Small intestine (tissue), 16 donors: Measurements from ENCODE around the gene CHP1. TPM values are rescaled to one million over a fixed set of nuclear protein-coding genes. Genes with fewer than 3 reads are reported as not detected.

Experiments
- DNase-seq, 2 donors: peaks; one replicate each; pipeline versions ENCODE4 v3.0.0 to v3.0.0-alpha.2; 2013
- FAIRE-seq: peaks from 2 replicates; lab custom pipeline; 2012; peaks lifted over from hg19 to GRCh38; lab: Jason Lieb, UNC
- H3K27ac ChIP-seq, 3 donors: one replicate each; pipeline ENCODE4 v1.5.1; 2013; ENCODE audit warnings: low read length in 2 of 3, mild to moderate bottlenecking in 2 of 3, control low read depth in 1 of 3, inconsistent platforms in 1 of 3, low read depth in 1 of 3, moderate library complexity in 1 of 3
- H3K27me3 ChIP-seq, 3 donors: one replicate each; pipeline ENCODE4 v1.6.1; 2013; ENCODE audit warnings: low read length in 3 of 3, inconsistent platforms in 1 of 3; ENCODE audit not compliant: control insufficient read depth in 3 of 3, insufficient read depth in 3 of 3
- H3K36me3 ChIP-seq, 3 donors: one replicate each; pipeline ENCODE4 v1.6.1; 2013; ENCODE audit warnings: low read length in 3 of 3, inconsistent platforms in 1 of 3, low read depth in 1 of 3, mild to moderate bottlenecking in 1 of 3, moderate library complexity in 1 of 3; ENCODE audit not compliant: control insufficient read depth in 3 of 3, insufficient read depth in 2 of 3
- H3K4me1 ChIP-seq, 3 donors: one replicate each; pipeline ENCODE4 v1.6.1; 2013; ENCODE audit warnings: low read length in 2 of 3, inconsistent platforms in 1 of 3, low read depth in 1 of 3, mild to moderate bottlenecking in 1 of 3, moderate library complexity in 1 of 3; ENCODE audit not compliant: control insufficient read depth in 3 of 3, insufficient read depth in 2 of 3
- H3K4me3 ChIP-seq, 3 donors: one replicate each; pipeline ENCODE4 v1.5.1; 2013; ENCODE audit warnings: low read length in 3 of 3, control low read depth in 1 of 3, inconsistent platforms in 1 of 3, low read depth in 1 of 3, mild to moderate bottlenecking in 1 of 3, moderate library complexity in 1 of 3
- H3K9me3 ChIP-seq, 2 donors: one replicate each; pipeline ENCODE4 v1.6.1; 2013; ENCODE audit warnings: low read depth in 1 of 2, low read length in 1 of 2; ENCODE audit not compliant: control insufficient read depth in 2 of 2, insufficient read depth in 1 of 2
- WGBS, 3 donors: extraction: QIAGEN DNeasy Blood & Tissue Kit; methylation state at CpG; one replicate each; pipeline ENCODE4 v1.1.7; 2013; 5-methylcytosine and 5-hydroxymethylcytosine counted together
- long read RNA-seq, 10 donors: transcript quantifications; one replicate each; lab custom pipeline, GENCODE V29; 2026
- polyA plus RNA-seq, 4 donors: library from polyadenylated mRNA; stranded (reverse) in 3 of 4; unstranded in 1 of 4; fragments of 200-250 nt in 3 of 4; fragments of 120-200 nt in 1 of 4; gene quantifications; one replicate each; pipeline versions ENCODE4 v1.2.1 to v1.2.3, GENCODE V29; 2013
- donor health status: healthy with polysubstance abuse.
- donor health status: control.
- donor health status: control.
- donor health status: Bipolar disorder and iron deficiency.
- donor health status: healthy.

Gene CHP1
- polyA plus RNA-seq: 100 to 1,000 TPM in 3 of 4 donors, 10 to 100 TPM in 1; 67.4 to 147 (median 109) TPM
- long read RNA-seq, donor 1: 0 reads
- long read RNA-seq, donor 2, partial matches to known transcripts: 0 of 4 reads
- long read RNA-seq, donor 2, other reads (novel, unspliced or antisense): 0 of 4 reads
- long read RNA-seq, donor 3, transcript CHP1-201 (7 exons, 3,329 nt): major isoform, 5 of 5 reads
- long read RNA-seq, donor 3, partial matches to known transcripts: 0 of 5 reads
- long read RNA-seq, donor 3, other reads (novel, unspliced or antisense): 0 of 5 reads
- long read RNA-seq, donor 4: 0 reads
- long read RNA-seq, donor 5, partial matches to known transcripts: 0 of 4 reads
- long read RNA-seq, donor 5, other reads (novel, unspliced or antisense): 0 of 4 reads
- long read RNA-seq, donor 6, transcript CHP1-201 (7 exons, 3,329 nt): major isoform, 15 of 15 reads
- long read RNA-seq, donor 6, partial matches to known transcripts: 0 of 15 reads
- long read RNA-seq, donor 6, other reads (novel, unspliced or antisense): 0 of 15 reads
- long read RNA-seq, donor 7, transcript CHP1-201 (7 exons, 3,329 nt): major isoform, 19 of 105 reads
- long read RNA-seq, donor 7, partial matches to known transcripts: 86 of 105 reads
- long read RNA-seq, donor 7, other reads (novel, unspliced or antisense): 0 of 105 reads
- long read RNA-seq, donor 8, partial matches to known transcripts: 0 of 1 reads
- long read RNA-seq, donor 8, other reads (novel, unspliced or antisense): 0 of 1 reads
- long read RNA-seq, donor 9, partial matches to known transcripts: 0 of 2 reads
- long read RNA-seq, donor 9, other reads (novel, unspliced or antisense): 0 of 2 reads
- long read RNA-seq, donor 10, transcript CHP1-201 (7 exons, 3,329 nt): major isoform, 23 of 23 reads
- long read RNA-seq, donor 10, partial matches to known transcripts: 0 of 23 reads
- long read RNA-seq, donor 10, other reads (novel, unspliced or antisense): 0 of 23 reads

GRCh38 chr15:41230650-41231421 is at the start of gene CHP1, which contains the start of gene EXD1:
TSS of gene CHP1 (plus strand) at chr15:41231268. CDS start at chr15:41231383, 115 bp downstream.
TSS of gene EXD1 (minus strand) at chr15:41230757. CDS start at chr15:41226575, 4,182 bp downstream.
- DNase-seq (peak; percentile 98 to 99), FAIRE-seq (no peak)
- H3K27ac ChIP-seq: peak within 1 kb of the TSS; percentile 83 to 94 (median 89)
- peaks cover 0 to 7% (median 3%) of the 10 kb centered on the region in 3 donors for H3K4me1 ChIP-seq
- H3K4me3 ChIP-seq: peak within 1 kb of the TSS; percentile 65 to 75 (median 73)
- WGBS, 3 donors: 0 to 1% (median 1%) methylated on average over 64 to 72 of the region's 72 CpGs
- no peaks in the 10 kb centered on the region for H3K27me3 ChIP-seq
- peaks cover 0 to 3% (median 2%) of the 10 kb centered on the region in 3 donors for H3K36me3 ChIP-seq
- no peaks in the 10 kb centered on the region for H3K9me3 ChIP-seq

DNA sequence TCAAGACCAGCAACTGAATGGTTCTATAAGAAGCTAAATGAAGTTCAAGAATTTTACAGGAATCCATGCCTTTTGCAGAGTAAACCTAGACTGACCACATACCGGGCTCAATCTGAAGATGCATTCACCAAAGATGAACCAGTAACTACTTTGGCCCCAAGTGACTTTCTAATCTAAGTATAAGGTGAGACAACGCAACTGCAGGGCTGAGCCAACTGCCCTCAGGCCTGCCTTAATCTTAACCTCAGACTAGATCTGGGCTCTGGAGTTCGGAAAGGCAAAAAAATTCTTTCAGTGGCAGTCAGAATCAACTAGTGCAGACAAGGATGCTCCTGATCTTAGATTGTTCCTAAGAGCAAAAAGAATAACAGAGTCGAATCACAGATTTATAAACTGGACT is 48.8 kb upstream of the CHP1 start:
- no peak for DNase-seq
- Histone ChIP-seq H3K27ac (no peak overlapping the region), H3K9me3 (no peaks in the 10 kb centered on the region), H3K36me3 (no peaks in the 10 kb centered on the region), H3K4me1 (no peaks in the 10 kb centered on the region), H3K27me3 (no peaks in the 10 kb centered on the region), H3K4me3 (no peak overlapping the region)
- 43 to 60% (median 53%) methylated on average over 4 of the region's 4 CpGs for WGBS, 3 donors
- FAIRE-seq: no peak

GRCh38 chr15:41183581-41183980 is 47.5 kb upstream of the CHP1 start:
- WGBS, 3 donors: 68 to 85% (median 76%) methylated on average over 2 of the region's 2 CpGs
- DNase-seq (no peak), FAIRE-seq (no peak)
- H3K27me3 ChIP-seq: no peaks in the 10 kb centered on the region
- H3K36me3 ChIP-seq: no peaks in the 10 kb centered on the region
- no peak overlapping the region for H3K4me3 ChIP-seq
- H3K27ac ChIP-seq: no peak overlapping the region
- H3K4me1 ChIP-seq: no peaks in the 10 kb centered on the region
- H3K9me3 ChIP-seq: no peaks in the 10 kb centered on the region

DNA sequence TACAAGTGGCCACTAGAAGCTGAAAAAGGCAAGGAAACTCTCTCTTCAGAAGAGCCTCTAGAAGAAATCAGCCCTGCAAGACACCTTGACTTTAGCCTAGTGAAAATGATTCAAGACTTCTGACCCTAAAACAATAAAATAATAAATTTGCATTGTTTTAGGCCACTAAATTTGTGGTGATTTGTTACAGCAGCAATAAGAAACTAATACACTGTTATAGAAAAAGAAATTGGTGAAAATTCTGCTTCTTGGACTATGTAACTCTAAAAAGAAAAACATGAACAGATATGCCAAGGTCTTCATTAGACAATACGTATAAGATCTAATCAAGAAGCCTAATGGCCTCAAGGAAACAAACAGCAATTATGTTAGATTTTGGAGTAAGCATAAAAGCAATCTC is 36.6 kb upstream of the CHP1 start:
- Histone ChIP-seq H3K27ac (no peak overlapping the region), H3K27me3 (no peaks in the 10 kb centered on the region), H3K9me3 (peaks cover 0 to 2% of the 10 kb centered on the region in 2 donors), H3K36me3 (no peaks in the 10 kb centered on the region), H3K4me1 (no peaks in the 10 kb centered on the region), H3K4me3 (no peak overlapping the region)
- DNase-seq (no peak), FAIRE-seq (no peak)
- 89 to 100% (median 100%) methylated on average over 1 of the region's 1 CpG for WGBS, 3 donors

- FAIRE-seq: peak; percentile 94
- no peak overlapping the region for H3K27ac ChIP-seq
- no peaks in the 10 kb centered on the region for H3K36me3 ChIP-seq
- no peak for DNase-seq
- no peaks in the 10 kb centered on the region for H3K27me3 ChIP-seq
- no peaks in the 10 kb centered on the region for H3K4me1 ChIP-seq
- H3K4me3 ChIP-seq: no peak overlapping the region
- no peaks in the 10 kb centered on the region for H3K9me3 ChIP-seq
Observed at GRCh38 chr15:41199470-41199869, 31.6 kb upstream of the CHP1 start.

DNA sequence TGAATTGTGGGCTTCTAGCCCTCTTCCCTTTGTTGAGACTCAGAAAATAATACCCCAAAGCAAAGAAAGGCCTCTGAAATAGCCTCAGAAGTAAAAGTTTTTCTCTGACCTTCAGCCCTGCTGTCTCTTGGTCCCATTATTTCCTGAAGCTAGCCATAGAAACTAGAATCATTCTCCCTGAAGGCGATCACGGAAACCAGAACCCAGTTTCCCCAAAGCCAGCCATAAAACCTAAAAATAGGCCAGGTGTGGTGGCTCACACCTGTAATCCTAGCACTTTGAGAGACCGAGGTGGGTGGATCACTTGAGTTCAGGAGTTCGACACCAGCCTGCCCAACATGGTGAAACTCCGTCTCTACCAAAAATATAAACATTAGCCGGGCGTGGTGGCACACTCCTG is 27.7 kb upstream of the CHP1 start:
- Histone ChIP-seq H3K4me1 (no peaks in the 10 kb centered on the region), H3K27me3 (no peaks in the 10 kb centered on the region), H3K9me3 (no peaks in the 10 kb centered on the region), H3K4me3 (no peak overlapping the region), H3K27ac (no peak overlapping the region), H3K36me3 (no peaks in the 10 kb centered on the region)
- FAIRE-seq (no peak), DNase-seq (no peak)
- WGBS, 3 donors: 81 to 88% (median 82%) methylated on average over 7 of the region's 7 CpGs

DNA sequence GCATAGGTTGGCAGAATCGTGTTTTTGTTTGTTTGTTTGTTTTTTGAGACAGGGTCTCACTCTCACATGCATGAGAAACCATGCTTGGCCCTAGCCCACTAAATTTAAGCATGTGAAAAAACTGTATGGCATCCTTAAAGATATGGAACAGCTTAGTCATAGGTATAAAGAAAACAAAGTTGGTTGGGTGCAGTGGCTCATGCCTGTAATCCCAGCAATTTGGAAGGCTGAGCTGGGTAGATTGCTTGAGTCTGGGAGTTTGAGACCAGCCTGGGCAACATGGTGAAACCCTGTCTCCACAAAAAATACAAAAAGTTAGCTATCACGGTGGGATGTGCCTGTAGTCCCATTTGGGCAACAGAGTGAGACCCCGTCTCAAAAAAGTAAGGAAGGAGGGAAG is 25.8 kb upstream of the CHP1 start:
- Histone ChIP-seq H3K27ac (no peak overlapping the region), H3K9me3 (no peaks in the 10 kb centered on the region), H3K4me1 (no peaks in the 10 kb centered on the region), H3K27me3 (no peaks in the 10 kb centered on the region), H3K36me3 (no peaks in the 10 kb centered on the region), H3K4me3 (no peak overlapping the region)
- FAIRE-seq (no peak), DNase-seq (no peak)
- 73 to 81% (median 75%) methylated on average over 3 of the region's 3 CpGs for WGBS, 3 donors
